Measurements from ENCODE around the gene HMGN5.

The HMGN5 gene

DNA sequence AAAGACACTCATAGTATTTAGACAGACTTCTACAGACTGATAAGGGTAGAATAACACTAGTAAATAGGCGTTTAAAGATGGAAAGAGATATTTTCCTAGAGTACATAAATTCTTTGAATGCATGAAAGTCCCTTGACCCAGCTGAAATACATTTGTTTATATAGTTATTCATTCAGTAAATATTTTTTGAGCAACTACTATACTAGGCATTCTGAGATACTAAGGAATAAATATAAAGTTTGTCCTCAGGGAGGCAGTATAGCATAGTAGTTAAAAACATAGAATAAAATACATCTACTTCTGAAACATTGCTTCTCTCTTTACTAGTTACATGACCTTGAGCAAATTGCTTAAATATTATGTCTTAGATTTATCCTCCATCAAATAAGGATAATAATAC, 27.4 kb downstream of the HMGN5 start:
- TF ChIP-seq, protein P1, sequence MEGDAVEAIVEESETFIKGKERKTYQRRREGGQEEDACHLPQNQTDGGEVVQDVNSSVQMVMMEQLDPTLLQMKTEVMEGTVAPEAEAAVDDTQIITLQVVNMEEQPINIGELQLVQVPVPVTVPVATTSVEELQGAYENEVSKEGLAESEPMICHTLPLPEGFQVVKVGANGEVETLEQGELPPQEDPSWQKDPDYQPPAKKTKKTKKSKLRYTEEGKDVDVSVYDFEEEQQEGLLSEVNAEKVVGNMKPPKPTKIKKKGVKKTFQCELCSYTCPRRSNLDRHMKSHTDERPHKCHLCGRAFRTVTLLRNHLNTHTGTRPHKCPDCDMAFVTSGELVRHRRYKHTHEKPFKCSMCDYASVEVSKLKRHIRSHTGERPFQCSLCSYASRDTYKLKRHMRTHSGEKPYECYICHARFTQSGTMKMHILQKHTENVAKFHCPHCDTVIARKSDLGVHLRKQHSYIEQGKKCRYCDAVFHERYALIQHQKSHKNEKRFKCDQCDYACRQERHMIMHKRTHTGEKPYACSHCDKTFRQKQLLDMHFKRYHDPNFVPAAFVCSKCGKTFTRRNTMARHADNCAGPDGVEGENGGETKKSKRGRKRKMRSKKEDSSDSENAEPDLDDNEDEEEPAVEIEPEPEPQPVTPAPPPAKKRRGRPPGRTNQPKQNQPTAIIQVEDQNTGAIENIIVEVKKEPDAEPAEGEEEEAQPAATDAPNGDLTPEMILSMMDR (IDR thresholded peaks at IDR 0.05; ENCODE audit: low read depth, low read length, poor library complexity, severe bottlenecking) = no peak
- TF ChIP-seq EZH2phosphoT487 (IDR thresholded peaks at IDR 0.05; ENCODE audit: borderline replicate concordance, low read length) = no peak
- Histone ChIP-seq H3K79me2 (ENCODE audit: control insufficient read depth, low read length) (no peaks in the 10 kb centered on the region), H3K4me2 (ENCODE audit: low read length) (no peak overlapping the region), H3K9me3 (ENCODE audit: control insufficient read depth, insufficient read depth, low read length) (no peaks in the 10 kb centered on the region), H3K4me3 (ENCODE audit: low read length) (no peak overlapping the region), H3K27me3 (ENCODE audit: control insufficient read depth, low read length) (no peaks in the 10 kb centered on the region), H3K36me3 (ENCODE audit: control insufficient read depth, low read length) (no peaks in the 10 kb centered on the region), H3K27ac (ENCODE audit: low read depth, low read length) (no peak overlapping the region), H4K20me1 (ENCODE audit: control insufficient read depth, insufficient read depth, low read depth, low read length) (no peaks in the 10 kb centered on the region), H3K9me2 (replicated peaks; ENCODE audit: control insufficient read depth, low read length) (no peaks in the 10 kb centered on the region), H3F3A (ENCODE audit: control insufficient read depth, insufficient read depth) (no peaks in the 10 kb centered on the region), H3K4me1 (ENCODE audit: control insufficient read depth, low read length) (no peaks in the 10 kb centered on the region)

DNA sequence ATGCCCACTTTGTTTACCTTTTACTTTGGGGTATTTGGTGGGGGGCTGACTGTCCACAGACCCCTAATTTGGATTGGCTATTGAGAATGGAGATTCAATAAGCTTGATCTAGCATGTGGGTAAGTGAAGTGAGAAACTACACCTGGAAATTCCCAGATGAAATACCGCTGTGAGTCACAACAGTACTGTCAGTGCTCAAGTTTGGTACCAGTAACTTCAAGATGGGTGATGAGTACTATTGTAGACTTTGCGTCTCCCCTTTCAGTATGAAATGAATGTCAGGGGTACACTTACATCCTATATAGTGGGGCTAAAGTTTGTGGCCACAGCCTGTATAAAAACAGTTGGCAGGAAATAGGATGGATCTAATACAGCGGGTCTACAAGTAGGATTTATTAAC, 33.3 kb downstream of the HMGN5 start:
- no peaks in the 10 kb centered on the region for H3K27me3 ChIP-seq (ENCODE audit: control insufficient read depth, low read length)
- H3K4me3 ChIP-seq (ENCODE audit: low read length) = no peak overlapping the region
- H3K79me2 ChIP-seq (ENCODE audit: control insufficient read depth, low read length) = no peaks in the 10 kb centered on the region
- no peaks in the 10 kb centered on the region for H3K4me1 ChIP-seq (ENCODE audit: control insufficient read depth, low read length)
- no peaks in the 10 kb centered on the region for H3F3A ChIP-seq (ENCODE audit: control insufficient read depth, insufficient read depth)
- no peaks in the 10 kb centered on the region for H3K36me3 ChIP-seq (ENCODE audit: control insufficient read depth, low read length)
- no peaks in the 10 kb centered on the region for H4K20me1 ChIP-seq (ENCODE audit: control insufficient read depth, insufficient read depth, low read depth, low read length)
- TF ChIP-seq, protein P1 (IDR thresholded peaks at IDR 0.05; ENCODE audit: low read depth, low read length, poor library complexity, severe bottlenecking) = no peak
- no peak for TF ChIP-seq EZH2phosphoT487 (IDR thresholded peaks at IDR 0.05; ENCODE audit: borderline replicate concordance, low read length)
- H3K27ac ChIP-seq (ENCODE audit: low read depth, low read length) = no peak overlapping the region
- no peaks in the 10 kb centered on the region for H3K9me3 ChIP-seq (ENCODE audit: control insufficient read depth, insufficient read depth, low read length)
- no peaks in the 10 kb centered on the region for H3K9me2 ChIP-seq (replicated peaks; ENCODE audit: control insufficient read depth, low read length)
- no peak overlapping the region for H3K4me2 ChIP-seq (ENCODE audit: low read length)

DNA sequence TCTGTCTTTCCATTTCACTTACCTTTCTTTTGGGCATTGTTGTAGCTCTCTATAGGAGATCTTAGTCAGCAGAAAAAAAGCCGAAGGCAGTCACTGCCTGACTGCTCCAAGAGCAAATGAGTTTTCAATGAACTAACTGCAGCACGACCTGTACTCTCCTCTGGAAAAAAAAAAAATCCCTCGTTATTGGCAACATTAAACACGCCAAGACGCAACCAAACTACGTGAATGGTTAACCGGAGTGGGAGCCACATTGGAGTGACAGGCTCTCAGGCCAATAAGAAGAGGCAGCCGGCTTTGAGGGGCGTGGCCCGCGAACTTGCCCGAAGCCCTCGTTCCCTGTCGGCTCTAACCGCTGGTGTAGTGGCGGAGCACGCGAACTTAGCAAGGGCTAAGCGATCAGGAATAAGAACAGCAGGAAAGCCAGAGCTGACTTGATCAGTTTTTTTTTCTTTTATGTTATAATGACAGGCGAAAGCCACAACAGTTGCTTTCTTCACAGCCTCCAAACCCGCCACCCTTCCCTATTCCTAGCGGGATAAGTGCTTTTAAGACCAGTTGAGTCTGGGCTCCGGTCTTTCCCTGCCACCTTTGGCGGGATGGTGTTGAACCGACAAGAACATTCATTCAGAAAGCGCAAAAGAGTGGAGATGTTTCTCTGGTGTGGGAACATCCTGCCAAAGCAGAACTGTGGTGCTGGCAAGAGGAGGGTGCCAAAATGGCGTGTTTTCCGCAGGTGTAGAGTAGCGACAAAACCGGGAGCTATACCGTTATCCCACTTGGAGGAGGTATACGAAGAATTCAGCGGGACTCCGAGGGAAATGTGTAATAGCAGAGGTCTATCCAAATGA, 80.0 kb downstream of the HMGN5 start:
- no peaks in the 10 kb centered on the region for H3K9me2 ChIP-seq (replicated peaks; ENCODE audit: control insufficient read depth, low read length)
- TF ChIP-seq, protein P1 (IDR thresholded peaks at IDR 0.05; ENCODE audit: low read depth, low read length, poor library complexity, severe bottlenecking) = no peak
- no peak for TF ChIP-seq EZH2phosphoT487 (IDR thresholded peaks at IDR 0.05; ENCODE audit: borderline replicate concordance, low read length)
- no peaks in the 10 kb centered on the region for H4K20me1 ChIP-seq (ENCODE audit: control insufficient read depth, insufficient read depth, low read depth, low read length)
- H3K27ac ChIP-seq (ENCODE audit: low read depth, low read length) = peak overlapping the region; percentile 45
- no peaks in the 10 kb centered on the region; the same call in 1 of the 2 replicates for H3K27me3 ChIP-seq (ENCODE audit: control insufficient read depth, low read length)
- H3K4me1 ChIP-seq (ENCODE audit: control insufficient read depth, low read length) = peaks cover 6% of the 10 kb centered on the region; the same call in 1 of the 2 replicates
- peak overlapping the region; percentile 90 for H3K4me3 ChIP-seq (ENCODE audit: low read length)
- H3K4me2 ChIP-seq (ENCODE audit: low read length) = peak overlapping the region; percentile 93
- no peaks in the 10 kb centered on the region for H3F3A ChIP-seq (ENCODE audit: control insufficient read depth, insufficient read depth)
- H3K9me3 ChIP-seq (ENCODE audit: control insufficient read depth, insufficient read depth, low read length) = no peaks in the 10 kb centered on the region
- H3K36me3 ChIP-seq (ENCODE audit: control insufficient read depth, low read length) = no peaks in the 10 kb centered on the region
- peaks cover 21% of the 10 kb centered on the region for H3K79me2 ChIP-seq (ENCODE audit: control insufficient read depth, low read length)
